GM10266 (cell line): Measurements from ENCODE around the gene PCED1A.

Experiments
- DNase-seq: peaks from one replicate; pipeline ENCODE4 v3.0.0; 2012; ENCODE audit errors: extremely low spot score
- CTCF ChIP-seq: IDR thresholded peaks from 2 replicates; pipeline ENCODE4 v1.5.1; 2012; ENCODE audit warnings: mild to moderate bottlenecking, low read depth; ENCODE audit not compliant: control insufficient read depth, insufficient read depth; ENCODE audit errors: missing control alignments

PCED1A gene

GRCh38 chr20:2847802-2848201, 7.3 kb upstream of the PCED1A start:
- TF ChIP-seq CTCF, result no peak
- DNase-seq, result no peak

- no peak for DNase-seq
- TF ChIP-seq CTCF, result no peak
Measured at GRCh38 chr20:2846698-2847097, 6.2 kb upstream of the PCED1A start.

- DNase-seq, result no peak
- TF ChIP-seq CTCF, result no peak
Measured at GRCh38 chr20:2845607-2846006, 5.2 kb upstream of the PCED1A start.

- no peak for TF ChIP-seq CTCF
Measured at GRCh38 chr20:2840967-2841531, 594 bp upstream of the PCED1A start.

GRCh38 chr20:2839732-2840137, 720 bp downstream of the PCED1A start:
- TF ChIP-seq CTCF, result no peak
- peak; percentile 21 for DNase-seq

More at GRCh38 chr20:2840967-2841531, 594 bp upstream of the PCED1A start:
- peak; percentile 70 for DNase-seq

GRCh38 chr20:2838847-2839671, 1.4 kb downstream of the PCED1A start:
- no peak for TF ChIP-seq CTCF
- DNase-seq, result no peak

GRCh38 chr20:2838170-2838797, 2.2 kb downstream of the PCED1A start:
- no peak for TF ChIP-seq CTCF
- peak; percentile 20 for DNase-seq
